Adrenal gland (tissue), 5 donors: ENCODE measurements around the gene AGER.

Experiments used
- CTCF ChIP-seq, 6 experiments: fragments of 450-650 bp in 4 of 6; fragments of 200-600 bp in 2 of 6; sonication (generic) in 1 of 6; IDR thresholded peaks; 1 replicate in 5 of 6; 2 replicates in 1 of 6; pipeline versions ENCODE4 v1.5.1 to v1.8.0; 2016 to 2021; ENCODE audit warnings: antibody characterized with exemption in 6 of 6, mild to moderate bottlenecking in 2 of 6, moderate library complexity in 1 of 6
- POLR2A ChIP-seq, 2 donors: fragments of 450-650 bp; IDR thresholded peaks; one replicate each; pipeline ENCODE4 v1.6.1; 2017; ENCODE audit warnings: antibody characterized with exemption in 2 of 2, mild to moderate bottlenecking in 2 of 2, moderate library complexity in 1 of 2
- donor health status: DM: no; HTN: no; CAD: no.

- TF ChIP-seq POLR2A (IDR thresholded peaks at IDR 0.05), result peak; percentile 47 to 76
- TF ChIP-seq CTCF (IDR thresholded peaks at IDR 0.05), result peak; percentile 14 to 78 (median 52)
Measured at GRCh38 chr6:32194825-32195651, 11.0 kb upstream of the AGER start.
